Osteocyte (in vitro differentiated cells): ENCODE data around the gene CDYL. TPM values are rescaled to one million over a fixed set of nuclear protein-coding genes. Genes with fewer than 3 reads are reported as not detected.

Experiments
- DNase-seq: peaks from one replicate; pipeline ENCODE4 v3.0.0; 2021; ENCODE audit warnings: mixed read lengths; ENCODE audit not compliant: unreplicated experiment; ENCODE audit errors: extremely low spot score
- H3K27ac Mint-ChIP-seq: one replicate; pipeline ENCODE4 v1.8.0; 2021; ENCODE audit warnings: mild to moderate bottlenecking, mixed read lengths; ENCODE audit not compliant: unreplicated experiment
- H3K27me3 Mint-ChIP-seq: one replicate; pipeline ENCODE4 v1.8.0; 2021; ENCODE audit warnings: mixed read lengths; ENCODE audit not compliant: unreplicated experiment
- H3K36me3 Mint-ChIP-seq: one replicate; pipeline ENCODE4 v1.8.0; 2021; ENCODE audit warnings: mixed read lengths; ENCODE audit not compliant: unreplicated experiment
- H3K4me1 Mint-ChIP-seq: one replicate; pipeline ENCODE4 v1.8.0; 2021; ENCODE audit warnings: mixed read lengths; ENCODE audit not compliant: unreplicated experiment
- H3K4me3 Mint-ChIP-seq: one replicate; pipeline ENCODE4 v1.8.0; 2021; ENCODE audit warnings: mild to moderate bottlenecking, moderate library complexity, mixed read lengths; ENCODE audit not compliant: unreplicated experiment
- H3K9me3 Mint-ChIP-seq: one replicate; pipeline ENCODE4 v1.8.0; 2021; ENCODE audit warnings: mixed read lengths; ENCODE audit not compliant: unreplicated experiment
- total RNA-seq: library from RNA; stranded (reverse); gene quantifications from 2 replicates; pipeline ENCODE4 v1.2.1, GENCODE V29; 2021
- TF ChIP-seq, protein P1 (sequence below): fragments of 200-600 bp; sonication (generic); IDR thresholded peaks from 2 replicates; pipeline ENCODE4 v1.5.0; 2021; ENCODE audit warnings: antibody characterized with exemption, mild to moderate bottlenecking, moderate library complexity

The CDYL gene
- total RNA-seq, 1 donor from 2014 or later: 39.8 TPM

DNA sequence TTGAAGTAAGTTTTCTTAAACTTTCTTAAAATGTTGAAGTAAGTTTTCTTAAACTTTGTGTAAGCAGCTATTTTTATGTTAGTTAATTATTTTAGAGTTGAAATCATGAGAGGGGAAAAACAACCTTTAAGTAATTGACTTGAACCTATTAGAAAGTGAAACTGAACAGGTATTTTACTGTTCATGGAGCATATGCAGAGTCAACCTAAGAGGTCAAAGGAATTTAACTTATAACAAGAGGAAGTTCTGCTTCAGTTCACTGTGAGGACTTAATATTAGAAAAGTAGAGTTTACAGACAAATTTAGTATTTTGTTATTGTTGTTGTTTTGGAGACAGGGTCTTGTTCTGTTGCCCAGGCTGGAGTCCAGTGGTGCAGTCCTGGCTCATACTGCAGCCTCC, 38.0 kb downstream of the CDYL start:
- Mint-ChIP-seq H3K36me3 (peaks cover 2% of the 10 kb centered on the region), H3K4me1 (peaks cover 38% of the 10 kb centered on the region), H3K27ac (peak overlapping the region; percentile 54), H3K4me3 (no peak overlapping the region), H3K27me3 (no peaks in the 10 kb centered on the region), H3K9me3 (no peaks in the 10 kb centered on the region)
- DNase-seq: no peak
- TF ChIP-seq, protein P1, sequence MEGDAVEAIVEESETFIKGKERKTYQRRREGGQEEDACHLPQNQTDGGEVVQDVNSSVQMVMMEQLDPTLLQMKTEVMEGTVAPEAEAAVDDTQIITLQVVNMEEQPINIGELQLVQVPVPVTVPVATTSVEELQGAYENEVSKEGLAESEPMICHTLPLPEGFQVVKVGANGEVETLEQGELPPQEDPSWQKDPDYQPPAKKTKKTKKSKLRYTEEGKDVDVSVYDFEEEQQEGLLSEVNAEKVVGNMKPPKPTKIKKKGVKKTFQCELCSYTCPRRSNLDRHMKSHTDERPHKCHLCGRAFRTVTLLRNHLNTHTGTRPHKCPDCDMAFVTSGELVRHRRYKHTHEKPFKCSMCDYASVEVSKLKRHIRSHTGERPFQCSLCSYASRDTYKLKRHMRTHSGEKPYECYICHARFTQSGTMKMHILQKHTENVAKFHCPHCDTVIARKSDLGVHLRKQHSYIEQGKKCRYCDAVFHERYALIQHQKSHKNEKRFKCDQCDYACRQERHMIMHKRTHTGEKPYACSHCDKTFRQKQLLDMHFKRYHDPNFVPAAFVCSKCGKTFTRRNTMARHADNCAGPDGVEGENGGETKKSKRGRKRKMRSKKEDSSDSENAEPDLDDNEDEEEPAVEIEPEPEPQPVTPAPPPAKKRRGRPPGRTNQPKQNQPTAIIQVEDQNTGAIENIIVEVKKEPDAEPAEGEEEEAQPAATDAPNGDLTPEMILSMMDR: no peak

DNA sequence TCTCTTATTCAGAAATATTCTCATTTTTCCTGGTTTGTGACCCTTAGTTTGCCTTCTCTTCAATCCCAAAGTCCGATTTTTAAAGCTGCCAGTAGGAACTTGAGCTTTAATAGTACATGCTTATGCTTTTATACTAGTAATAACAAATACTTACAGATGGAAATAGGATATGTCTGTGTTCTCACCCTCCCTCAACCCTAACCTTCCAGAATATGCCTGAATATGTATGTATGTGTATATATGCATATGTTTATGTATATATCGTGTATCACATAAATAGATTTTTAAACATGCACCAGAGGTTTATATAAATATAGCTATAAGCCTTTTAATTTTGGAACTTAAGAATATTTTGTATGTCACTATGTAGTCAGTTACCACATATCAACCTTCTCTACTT, 38.8 kb downstream of the CDYL start:
- H3K36me3 Mint-ChIP-seq: peaks cover 2% of the 10 kb centered on the region
- H3K27me3 Mint-ChIP-seq: no peaks in the 10 kb centered on the region
- no peak overlapping the region for H3K27ac Mint-ChIP-seq
- no peak overlapping the region for H3K4me3 Mint-ChIP-seq
- H3K4me1 Mint-ChIP-seq: peaks cover 36% of the 10 kb centered on the region
- no peaks in the 10 kb centered on the region for H3K9me3 Mint-ChIP-seq
- DNase-seq: no peak
- TF ChIP-seq, protein P1: no peak

DNA sequence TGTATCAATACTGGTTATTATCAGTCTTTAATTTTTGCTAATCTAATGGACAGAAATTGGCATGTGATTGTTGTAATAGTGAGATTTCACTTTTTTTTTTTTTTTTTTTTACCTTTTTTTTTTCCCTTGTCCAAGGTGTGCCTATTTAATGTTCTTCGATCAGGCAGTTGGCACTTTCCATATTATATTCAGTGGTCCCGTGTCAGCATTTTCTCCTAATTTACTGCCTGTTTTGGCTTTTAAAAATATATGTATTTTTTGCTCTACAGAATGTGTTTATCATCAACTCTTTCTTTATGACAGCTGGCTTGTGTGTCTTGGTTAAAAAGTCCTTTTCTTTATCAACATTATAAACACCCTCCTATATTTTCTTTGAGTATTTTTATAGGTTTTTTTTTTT, 39.4 kb downstream of the CDYL start:
- no peak for DNase-seq
- no peak overlapping the region for H3K4me3 Mint-ChIP-seq
- peaks cover 30% of the 10 kb centered on the region for H3K4me1 Mint-ChIP-seq
- TF ChIP-seq, protein P1: no peak
- no peaks in the 10 kb centered on the region for H3K9me3 Mint-ChIP-seq
- peaks cover 2% of the 10 kb centered on the region for H3K36me3 Mint-ChIP-seq
- H3K27me3 Mint-ChIP-seq: no peaks in the 10 kb centered on the region
- no peak overlapping the region for H3K27ac Mint-ChIP-seq

DNA sequence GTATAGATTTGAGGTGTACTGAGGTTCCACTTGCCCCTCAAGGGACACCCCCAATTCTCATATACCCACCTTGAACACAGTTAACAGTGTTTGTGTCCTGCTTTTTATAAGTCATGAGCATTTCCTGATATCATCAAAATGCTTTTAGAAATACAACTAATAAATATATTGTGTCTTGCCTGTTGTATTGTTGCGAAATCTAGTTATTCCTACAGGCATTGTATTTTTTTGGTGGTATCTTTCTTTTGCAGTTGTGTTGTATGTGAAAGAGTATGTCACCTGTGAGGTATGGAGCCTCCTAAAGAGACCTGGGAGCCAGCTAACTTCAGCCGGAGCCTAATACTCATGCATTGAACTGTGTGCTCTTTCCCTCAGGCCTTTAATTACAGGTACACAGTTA, 40.7 kb downstream of the CDYL start:
- H3K4me3 Mint-ChIP-seq: no peak overlapping the region
- peaks cover 2% of the 10 kb centered on the region for H3K36me3 Mint-ChIP-seq
- no peaks in the 10 kb centered on the region for H3K27me3 Mint-ChIP-seq
- TF ChIP-seq, protein P1: no peak
- H3K4me1 Mint-ChIP-seq: peaks cover 20% of the 10 kb centered on the region
- no peaks in the 10 kb centered on the region for H3K9me3 Mint-ChIP-seq
- no peak overlapping the region for H3K27ac Mint-ChIP-seq
- DNase-seq: no peak

DNA sequence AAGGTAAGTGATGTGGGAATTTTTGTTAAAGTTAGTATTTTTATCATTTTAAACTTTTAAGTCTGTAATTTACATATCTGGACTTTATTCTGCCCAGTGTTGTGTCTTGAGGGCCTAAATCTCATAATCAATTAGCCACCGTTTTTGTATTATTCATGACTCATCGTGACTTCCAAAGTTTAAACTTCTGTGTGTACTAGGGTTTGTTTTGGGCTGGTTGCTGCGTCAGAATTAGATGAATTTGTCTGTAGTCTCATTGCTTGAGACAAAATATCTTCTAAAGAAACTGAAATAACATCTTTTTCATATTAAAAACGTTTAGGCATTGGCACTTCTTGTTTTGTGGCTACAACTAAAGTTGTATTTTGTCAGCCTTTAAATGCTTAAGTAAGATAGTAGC, 41.3 kb downstream of the CDYL start:
- no peaks in the 10 kb centered on the region for H3K9me3 Mint-ChIP-seq
- TF ChIP-seq, protein P1: no peak
- no peaks in the 10 kb centered on the region for H3K27me3 Mint-ChIP-seq
- H3K27ac Mint-ChIP-seq: no peak overlapping the region
- no peak for DNase-seq
- no peak overlapping the region for H3K4me3 Mint-ChIP-seq
- peaks cover 14% of the 10 kb centered on the region for H3K4me1 Mint-ChIP-seq
- peaks cover 2% of the 10 kb centered on the region for H3K36me3 Mint-ChIP-seq
